Lower leg skin (tissue), 4 donors: Measurements from ENCODE around the gene HAAO. TPM values are rescaled to one million over a fixed set of nuclear protein-coding genes. Genes with fewer than 3 reads are reported as not detected.

Experiments used
- DNase-seq, 2 donors: peaks; one replicate each; pipeline ENCODE4 v3.0.0-alpha.2; 2019; ENCODE audit warnings: low spot score in 2 of 2
- H3K4me3 ChIP-seq: fragments of 200-600 bp; sonication (generic); 2 replicates; pipeline ENCODE4 v1.5.1; 2017; ENCODE audit warnings: mild to moderate bottlenecking, low read depth; ENCODE audit not compliant: poor library complexity, severe bottlenecking
- POLR2A ChIP-seq, 2 donors: fragments of 450-650 bp; IDR thresholded peaks; one replicate each; pipeline ENCODE4 v1.6.1; 2016 to 2017; ENCODE audit warnings: antibody characterized with exemption in 2 of 2, mild to moderate bottlenecking in 1 of 2, moderate library complexity in 1 of 2
- WGBS, 2 donors: methylation state at CpG; one replicate each; pipeline ENCODE4 v1.1.5; 2018; 5-methylcytosine and 5-hydroxymethylcytosine counted together
- intact Hi-C: fragments of 100-400 bp; cut with DNase I; formaldehyde crosslinking; loops from one replicate; pipeline ENCODE4 v1.15.0; 2023; ENCODE audit warnings: low total_unique reads
- total RNA-seq, 4 donors: library from RNA; depleted of rRNA; stranded (reverse); fragments of >200 nt; gene quantifications; one replicate each; pipeline ENCODE4 v1.1.0, GENCODE V29; 2016
- TF ChIP-seq, protein P1 (sequence below), 3 donors: fragments of 450-650 bp; IDR thresholded peaks; one replicate each; pipeline ENCODE4 v1.5.1; 2016; ENCODE audit warnings: antibody characterized with exemption in 3 of 3, mild to moderate bottlenecking in 3 of 3, moderate library complexity in 2 of 3

The HAAO gene
- total RNA-seq, 4 donors from 2014 or later = 1.7 to 4.3 (median 3.3) TPM

DNA sequence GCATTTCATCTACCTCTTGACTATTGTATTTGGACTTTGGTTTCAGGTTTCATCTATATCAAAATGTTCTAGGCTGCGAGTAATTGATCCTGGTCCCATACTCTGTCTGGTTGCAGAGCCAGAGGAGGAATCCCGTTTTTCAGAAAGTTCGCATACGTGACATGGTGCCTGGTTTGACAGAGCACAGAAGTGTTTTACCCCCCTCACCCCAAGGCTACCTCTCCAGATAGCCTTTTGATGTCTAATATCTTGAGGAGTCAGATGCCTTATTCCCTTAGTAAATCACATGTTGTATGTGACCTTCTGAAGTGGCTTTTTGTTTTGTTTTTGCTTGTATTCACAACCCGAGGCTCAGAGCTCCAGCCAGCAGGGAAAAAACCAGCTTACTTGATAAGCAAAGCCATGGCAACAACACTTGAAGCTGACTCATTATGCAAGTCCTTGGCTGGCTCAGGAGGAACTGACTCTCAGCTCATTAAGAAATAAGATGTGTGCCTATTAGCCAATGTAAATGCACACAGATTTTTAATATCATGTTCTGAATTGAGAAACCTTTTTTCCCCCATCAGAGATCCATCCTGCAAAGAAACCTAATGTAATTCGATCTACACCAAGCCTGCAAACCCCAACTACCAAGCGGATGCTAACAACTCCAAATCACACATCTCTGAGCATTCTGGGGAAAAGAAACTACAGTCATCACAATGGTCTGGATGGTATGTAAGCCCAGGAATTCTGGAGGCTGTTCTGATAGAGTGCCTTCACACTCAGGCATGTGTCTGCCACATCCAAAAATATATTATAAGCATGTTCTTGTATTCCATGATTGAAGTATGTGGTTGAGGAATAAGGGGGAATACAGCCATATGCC lies 69.8 kb downstream of the HAAO start:
- intact Hi-C loops = no loop called here
- DNase-seq = peak in 1 of 2 donors; percentile 58
- H3K4me3 ChIP-seq = no peak overlapping the region
- 40 to 41% methylated on average over 7 of the region's 7 CpGs for WGBS, 2 donors
- TF ChIP-seq, protein P1, sequence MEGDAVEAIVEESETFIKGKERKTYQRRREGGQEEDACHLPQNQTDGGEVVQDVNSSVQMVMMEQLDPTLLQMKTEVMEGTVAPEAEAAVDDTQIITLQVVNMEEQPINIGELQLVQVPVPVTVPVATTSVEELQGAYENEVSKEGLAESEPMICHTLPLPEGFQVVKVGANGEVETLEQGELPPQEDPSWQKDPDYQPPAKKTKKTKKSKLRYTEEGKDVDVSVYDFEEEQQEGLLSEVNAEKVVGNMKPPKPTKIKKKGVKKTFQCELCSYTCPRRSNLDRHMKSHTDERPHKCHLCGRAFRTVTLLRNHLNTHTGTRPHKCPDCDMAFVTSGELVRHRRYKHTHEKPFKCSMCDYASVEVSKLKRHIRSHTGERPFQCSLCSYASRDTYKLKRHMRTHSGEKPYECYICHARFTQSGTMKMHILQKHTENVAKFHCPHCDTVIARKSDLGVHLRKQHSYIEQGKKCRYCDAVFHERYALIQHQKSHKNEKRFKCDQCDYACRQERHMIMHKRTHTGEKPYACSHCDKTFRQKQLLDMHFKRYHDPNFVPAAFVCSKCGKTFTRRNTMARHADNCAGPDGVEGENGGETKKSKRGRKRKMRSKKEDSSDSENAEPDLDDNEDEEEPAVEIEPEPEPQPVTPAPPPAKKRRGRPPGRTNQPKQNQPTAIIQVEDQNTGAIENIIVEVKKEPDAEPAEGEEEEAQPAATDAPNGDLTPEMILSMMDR (IDR thresholded peaks at IDR 0.05) = no peak
- no peak for TF ChIP-seq POLR2A (IDR thresholded peaks at IDR 0.05)

DNA sequence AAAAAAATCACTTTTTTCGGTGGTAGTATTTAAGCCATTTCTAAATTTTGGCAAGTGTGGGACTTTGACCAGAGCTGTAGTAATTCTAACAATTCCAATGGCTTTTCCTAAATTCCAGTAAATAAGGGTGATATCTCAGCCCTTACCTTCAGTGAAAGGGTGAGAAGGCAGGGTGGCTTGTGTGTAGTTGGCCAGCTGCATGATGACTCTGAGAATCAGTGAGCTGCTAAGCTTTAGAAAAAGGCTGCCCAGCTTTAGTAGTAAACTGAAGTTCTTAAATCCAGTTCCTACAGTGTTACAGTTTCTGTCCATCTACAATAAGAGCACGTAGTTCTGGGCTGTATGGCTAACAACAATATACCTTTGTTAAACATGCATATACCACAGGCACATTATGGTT lies 70.5 kb downstream of the HAAO start:
- H3K4me3 ChIP-seq = no peak overlapping the region
- intact Hi-C loops = no loop called here
- TF ChIP-seq, protein P1 (IDR thresholded peaks at IDR 0.05) = no peak
- TF ChIP-seq POLR2A (IDR thresholded peaks at IDR 0.05) = no peak
- WGBS, 2 donors = 44 to 54% methylated on average over 2 of the region's 2 CpGs
- DNase-seq = no peak

Other genes starting within 250 kb of the HAAO start
- 10 to 100 TPM; 32.9 to 50.4 (median 35.9) TPM for gene MTA3, start 224.0 kb downstream of the HAAO start, total RNA-seq
- gene OXER1, start 28.4 kb downstream of the HAAO start, total RNA-seq = 1 to 10 TPM in 2 of 4 donors, under 1 TPM in 1, not detected in 1; 0.84 to 2.5 (median 1.7) TPM